Measurements from ENCODE around the gene LIPG. TPM values are rescaled to one million over a fixed set of nuclear protein-coding genes. Genes with fewer than 3 reads are reported as not detected.

LIPG gene
- total and polyA plus RNA-seq, 8 donors, result 8.8 to 47.1 (median 14.7) TPM

DNA sequence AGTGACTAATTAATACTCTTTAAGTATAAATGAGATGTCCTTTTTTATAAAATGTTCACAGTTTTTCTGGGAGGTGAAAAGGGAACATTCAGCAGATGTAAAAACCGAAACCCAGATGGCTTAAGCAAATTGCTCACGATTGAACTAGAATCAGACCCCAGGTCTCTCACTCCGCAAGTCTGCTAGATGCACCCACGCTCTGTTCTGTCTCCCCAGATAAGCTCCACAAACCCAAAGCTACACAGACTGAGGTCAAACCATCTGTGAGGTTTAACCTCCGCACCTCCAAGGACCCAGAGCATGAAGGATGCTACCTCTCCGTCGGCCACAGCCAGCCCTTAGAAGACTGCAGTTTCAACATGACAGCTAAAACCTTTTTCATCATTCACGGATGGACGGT, 3.2 kb downstream of the LIPG start:
- TF ChIP-seq, protein P1, sequence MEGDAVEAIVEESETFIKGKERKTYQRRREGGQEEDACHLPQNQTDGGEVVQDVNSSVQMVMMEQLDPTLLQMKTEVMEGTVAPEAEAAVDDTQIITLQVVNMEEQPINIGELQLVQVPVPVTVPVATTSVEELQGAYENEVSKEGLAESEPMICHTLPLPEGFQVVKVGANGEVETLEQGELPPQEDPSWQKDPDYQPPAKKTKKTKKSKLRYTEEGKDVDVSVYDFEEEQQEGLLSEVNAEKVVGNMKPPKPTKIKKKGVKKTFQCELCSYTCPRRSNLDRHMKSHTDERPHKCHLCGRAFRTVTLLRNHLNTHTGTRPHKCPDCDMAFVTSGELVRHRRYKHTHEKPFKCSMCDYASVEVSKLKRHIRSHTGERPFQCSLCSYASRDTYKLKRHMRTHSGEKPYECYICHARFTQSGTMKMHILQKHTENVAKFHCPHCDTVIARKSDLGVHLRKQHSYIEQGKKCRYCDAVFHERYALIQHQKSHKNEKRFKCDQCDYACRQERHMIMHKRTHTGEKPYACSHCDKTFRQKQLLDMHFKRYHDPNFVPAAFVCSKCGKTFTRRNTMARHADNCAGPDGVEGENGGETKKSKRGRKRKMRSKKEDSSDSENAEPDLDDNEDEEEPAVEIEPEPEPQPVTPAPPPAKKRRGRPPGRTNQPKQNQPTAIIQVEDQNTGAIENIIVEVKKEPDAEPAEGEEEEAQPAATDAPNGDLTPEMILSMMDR (IDR thresholded peaks at IDR 0.05), result no peak
- H3K27me3 ChIP-seq, result peaks cover 7 to 51% of the 10 kb centered on the region in 2 donors
- no peak for DNase-seq
- H3K27ac ChIP-seq, result no peak overlapping the region
- peaks cover 0 to 37% of the 10 kb centered on the region in 2 donors for H3K36me3 ChIP-seq
- peaks cover 0 to 26% of the 10 kb centered on the region in 2 donors for H3K4me1 ChIP-seq
- H3K4me3 ChIP-seq, result no peak overlapping the region
- H3K9me3 ChIP-seq, result no peaks in the 10 kb centered on the region
- no peak for ATAC-seq
- intact Hi-C loops (cut with DNase I), result loop anchor here in 1 of 2 donors (10.0 kb wide), 1 partner anchor 290 kb away; no protein-coding TSS in a partner anchor

DNA sequence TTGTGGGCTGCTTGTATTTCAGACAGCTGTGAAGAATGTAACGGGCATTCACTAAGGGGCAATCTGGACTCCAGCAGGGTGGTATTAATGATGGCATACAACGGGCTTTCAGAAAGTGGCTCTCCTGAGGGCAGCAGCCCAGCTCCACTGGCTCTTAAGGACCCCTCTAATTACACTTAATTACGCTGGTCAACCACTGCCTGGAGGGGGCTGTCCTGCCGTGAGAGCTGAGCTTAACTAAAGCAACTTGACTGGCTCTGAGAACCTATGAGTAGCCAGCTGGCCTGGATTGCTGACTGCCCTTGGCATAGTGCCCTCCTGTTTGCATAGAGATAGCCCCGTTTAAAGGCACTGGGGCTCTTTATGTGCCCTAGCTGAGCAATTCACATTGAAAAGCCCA, 3.8 kb downstream of the LIPG start:
- Histone ChIP-seq H3K9me3 (no peaks in the 10 kb centered on the region), H3K4me1 (peaks cover 0 to 21% of the 10 kb centered on the region in 2 donors), H3K27ac (no peak overlapping the region), H3K27me3 (peaks cover 6 to 46% of the 10 kb centered on the region in 2 donors), H3K4me3 (no peak overlapping the region), H3K36me3 (peaks cover 0 to 39% of the 10 kb centered on the region in 2 donors)
- intact Hi-C loops (cut with DNase I), result loop anchor here in 1 of 2 donors (10.0 kb wide), 1 partner anchor 289 kb away; no protein-coding TSS in a partner anchor
- ATAC-seq (peak; percentile 31), DNase-seq (peak in 1 of 4 donors; percentile 45)
- TF ChIP-seq, protein P1 (IDR thresholded peaks at IDR 0.05), result no peak

DNA sequence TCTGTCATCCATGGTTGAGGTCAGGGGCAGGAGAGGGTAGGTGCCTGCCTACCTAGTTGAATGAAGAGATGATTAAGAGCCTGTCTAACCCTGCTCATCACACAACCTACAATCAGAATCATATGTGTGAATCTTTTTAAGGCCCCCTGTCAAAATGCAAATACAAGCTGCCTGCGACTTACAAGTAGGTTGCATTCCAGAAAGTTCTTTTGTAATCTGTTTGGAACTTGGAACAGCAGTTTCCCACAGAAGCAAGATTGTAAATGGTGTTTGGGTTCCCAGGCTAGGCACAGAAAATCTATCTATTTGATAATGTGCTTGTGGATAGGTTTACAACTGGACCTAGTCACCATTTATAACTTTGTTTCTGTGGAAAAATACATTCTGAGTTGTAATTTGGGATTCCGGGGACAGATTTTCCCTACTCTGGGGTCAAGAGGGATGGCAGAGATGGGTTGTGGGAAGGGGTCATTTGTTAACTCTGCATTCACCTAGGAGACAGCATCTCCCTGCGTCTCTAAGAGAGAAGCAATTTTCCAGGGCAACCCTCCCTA, 4.4 kb downstream of the LIPG start:
- intact Hi-C loops (cut with DNase I), result loop anchor here in 1 of 2 donors (10.0 kb wide), 1 partner anchor 289 kb away; no protein-coding TSS in a partner anchor
- peaks cover 0 to 45% of the 10 kb centered on the region in 2 donors for H3K36me3 ChIP-seq
- H3K27ac ChIP-seq, result no peak overlapping the region
- TF ChIP-seq, protein P1 (IDR thresholded peaks at IDR 0.05), result no peak
- DNase-seq (no peak), ATAC-seq (no peak)
- peaks cover 0 to 14% of the 10 kb centered on the region in 2 donors for H3K4me1 ChIP-seq
- no peak overlapping the region for H3K4me3 ChIP-seq
- no peaks in the 10 kb centered on the region for H3K9me3 ChIP-seq
- H3K27me3 ChIP-seq, result peaks cover 0 to 39% of the 10 kb centered on the region in 2 donors

DNA sequence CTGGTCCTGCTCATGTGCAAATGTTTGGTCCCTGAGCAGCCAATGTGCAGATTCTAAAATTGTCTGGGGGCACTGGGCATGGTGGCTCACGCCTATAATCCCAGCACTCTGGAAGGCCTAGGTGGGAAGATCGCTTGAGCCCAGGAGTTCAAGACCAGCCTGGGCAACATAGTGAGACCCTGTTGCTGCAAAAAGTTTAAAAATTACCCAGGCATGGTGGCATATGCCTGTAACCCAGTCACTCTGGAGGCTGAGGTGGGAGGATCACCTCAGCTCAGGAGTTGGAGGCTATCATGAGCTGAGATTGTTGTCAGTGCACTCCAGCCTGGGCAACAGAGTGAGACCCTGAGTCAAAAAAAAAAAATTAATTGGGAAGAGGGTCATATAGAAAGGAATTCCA, 5.1 kb downstream of the LIPG start:
- intact Hi-C loops (cut with DNase I), result loop anchor here in 1 of 2 donors (10.0 kb wide), 1 partner anchor 288 kb away; no protein-coding TSS in a partner anchor
- Histone ChIP-seq H3K4me1 (peaks cover 0 to 7% of the 10 kb centered on the region in 2 donors), H3K9me3 (no peaks in the 10 kb centered on the region), H3K27me3 (peaks cover 0 to 32% of the 10 kb centered on the region in 2 donors), H3K27ac (no peak overlapping the region), H3K4me3 (no peak overlapping the region), H3K36me3 (peaks cover 0 to 51% of the 10 kb centered on the region in 2 donors)
- TF ChIP-seq, protein P1 (IDR thresholded peaks at IDR 0.05), result no peak
- DNase-seq (no peak), ATAC-seq (no peak)

DNA sequence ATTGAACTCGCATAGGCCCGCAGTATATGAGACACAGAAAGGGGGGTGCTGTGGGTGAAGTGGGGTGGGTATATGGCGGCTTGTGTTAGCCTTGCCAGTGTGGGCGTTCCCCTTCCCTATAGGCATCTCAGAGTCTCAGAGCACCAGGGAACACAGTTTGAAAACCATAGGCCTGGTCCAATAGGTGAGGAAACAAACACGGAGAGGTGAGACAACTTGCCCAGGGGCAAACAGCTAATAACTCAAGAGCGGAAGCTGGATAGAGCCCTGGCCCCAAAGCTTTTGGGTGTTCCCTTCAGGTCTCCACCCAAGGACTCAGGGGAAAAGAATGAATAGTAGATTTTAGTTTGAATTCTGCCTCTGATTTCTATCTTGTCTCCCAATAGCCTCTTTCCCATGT, 7.9 kb downstream of the LIPG start:
- Histone ChIP-seq H3K36me3 (peaks cover 0 to 71% of the 10 kb centered on the region in 2 donors), H3K9me3 (no peaks in the 10 kb centered on the region), H3K4me1 (no peaks in the 10 kb centered on the region), H3K4me3 (no peak overlapping the region), H3K27ac (no peak overlapping the region), H3K27me3 (peaks cover 0 to 6% of the 10 kb centered on the region in 2 donors)
- no peak for DNase-seq
- ATAC-seq, result no peak
- TF ChIP-seq, protein P1 (IDR thresholded peaks at IDR 0.05), result no peak
- intact Hi-C loops (cut with DNase I), result loop anchor here in 1 of 2 donors (10.0 kb wide), 1 partner anchor 285 kb away; no protein-coding TSS in a partner anchor

Data from left lung (tissue), 10 donors.